Peyer's patch (tissue), 4 donors: Measurements from ENCODE around the gene TNS3. TPM values are rescaled to one million over a fixed set of nuclear protein-coding genes. Genes with fewer than 3 reads are reported as not detected.
A peak's percentile ranks its signal among the peaks of the same experiment; 100 is the strongest.

Experiments
- DNase-seq, 3 donors: peaks; one replicate each; pipeline ENCODE4 v3.0.0-alpha.2; 2017 to 2019
- H3K27ac ChIP-seq, 4 donors: fragments of 200-600 bp; sonication (generic); one replicate each; pipeline ENCODE4 v1.5.1; 2016 to 2019
- H3K27me3 ChIP-seq, 2 donors: fragments of 200-600 bp; sonication (generic); one replicate each; pipeline ENCODE4 v1.5.1; 2019
- H3K36me3 ChIP-seq, 3 donors: fragments of 200-600 bp; sonication (generic); one replicate each; pipeline ENCODE4 v1.5.1; 2016 to 2019
- H3K4me1 ChIP-seq, 4 donors: fragments of 200-600 bp; sonication (generic); one replicate each; pipeline ENCODE4 v1.5.1; 2016 to 2019
- H3K4me3 ChIP-seq, 4 donors: fragments of 200-600 bp; sonication (generic); 1 replicate in 3 of 4; 2 replicates in 1 of 4; pipeline ENCODE4 v1.5.1; 2016 to 2019; ENCODE audit warnings: mild to moderate bottlenecking in 1 of 4
- H3K9me3 ChIP-seq, 4 donors: fragments of 200-600 bp; sonication (generic); one replicate each; pipeline ENCODE4 v1.5.1; 2016 to 2019; ENCODE audit warnings: mild to moderate bottlenecking in 1 of 4
- CTCF ChIP-seq, 6 experiments: fragments of 450-650 bp in 4 of 6; fragments of 200-600 bp in 2 of 6; sonication (generic) in 1 of 6; IDR thresholded peaks; one replicate each; pipeline ENCODE4 v1.5.1; 2017 to 2019; ENCODE audit warnings: antibody characterized with exemption in 6 of 6, mild to moderate bottlenecking in 3 of 6, moderate library complexity in 1 of 6
- POLR2A ChIP-seq, 2 donors: fragments of 450-650 bp; IDR thresholded peaks; one replicate each; pipeline ENCODE4 v1.5.1; 2017; ENCODE audit warnings: antibody characterized with exemption in 2 of 2, mild to moderate bottlenecking in 2 of 2, moderate library complexity in 2 of 2
- total RNA-seq, 4 donors: library from RNA; depleted of rRNA; stranded (reverse); fragments of >200 nt; gene quantifications; one replicate each; pipeline ENCODE4 v1.1.0, GENCODE V29; 2016

The TNS3 gene
- total RNA-seq, 4 donors from 2014 or later, result 79.5 to 157 (median 112) TPM

- Histone ChIP-seq H3K4me3 (no peak overlapping the region), H3K27ac (no peak overlapping the region), H3K36me3 (peaks cover 0 to 25% (median 0%) of the 10 kb centered on the region in 3 donors), H3K27me3 (no peaks in the 10 kb centered on the region), H3K9me3 (no peaks in the 10 kb centered on the region), H3K4me1 (peaks cover 0 to 11% (median 0%) of the 10 kb centered on the region in 4 donors)
- TF ChIP-seq POLR2A (IDR thresholded peaks at IDR 0.05), result no peak
- TF ChIP-seq CTCF (IDR thresholded peaks at IDR 0.05), result no peak
- peak in 1 of 3 donors; percentile 6 for DNase-seq
These were observed 248.0 kb downstream of the TNS3 start for GRCh38 chr7:47333959-47334358.

- H3K4me1 ChIP-seq, result peaks cover 0 to 15% (median 0%) of the 10 kb centered on the region in 4 donors
- no peak overlapping the region for H3K4me3 ChIP-seq
- H3K9me3 ChIP-seq, result no peaks in the 10 kb centered on the region
- DNase-seq, result no peak
- TF ChIP-seq POLR2A (IDR thresholded peaks at IDR 0.05), result no peak
- no peak for TF ChIP-seq CTCF (IDR thresholded peaks at IDR 0.05)
- H3K27ac ChIP-seq, result no peak overlapping the region
- no peaks in the 10 kb centered on the region for H3K27me3 ChIP-seq
- H3K36me3 ChIP-seq, result peaks cover 0 to 25% (median 0%) of the 10 kb centered on the region in 3 donors
These were observed 248.4 kb downstream of the TNS3 start for GRCh38 chr7:47333554-47333887.

DNA sequence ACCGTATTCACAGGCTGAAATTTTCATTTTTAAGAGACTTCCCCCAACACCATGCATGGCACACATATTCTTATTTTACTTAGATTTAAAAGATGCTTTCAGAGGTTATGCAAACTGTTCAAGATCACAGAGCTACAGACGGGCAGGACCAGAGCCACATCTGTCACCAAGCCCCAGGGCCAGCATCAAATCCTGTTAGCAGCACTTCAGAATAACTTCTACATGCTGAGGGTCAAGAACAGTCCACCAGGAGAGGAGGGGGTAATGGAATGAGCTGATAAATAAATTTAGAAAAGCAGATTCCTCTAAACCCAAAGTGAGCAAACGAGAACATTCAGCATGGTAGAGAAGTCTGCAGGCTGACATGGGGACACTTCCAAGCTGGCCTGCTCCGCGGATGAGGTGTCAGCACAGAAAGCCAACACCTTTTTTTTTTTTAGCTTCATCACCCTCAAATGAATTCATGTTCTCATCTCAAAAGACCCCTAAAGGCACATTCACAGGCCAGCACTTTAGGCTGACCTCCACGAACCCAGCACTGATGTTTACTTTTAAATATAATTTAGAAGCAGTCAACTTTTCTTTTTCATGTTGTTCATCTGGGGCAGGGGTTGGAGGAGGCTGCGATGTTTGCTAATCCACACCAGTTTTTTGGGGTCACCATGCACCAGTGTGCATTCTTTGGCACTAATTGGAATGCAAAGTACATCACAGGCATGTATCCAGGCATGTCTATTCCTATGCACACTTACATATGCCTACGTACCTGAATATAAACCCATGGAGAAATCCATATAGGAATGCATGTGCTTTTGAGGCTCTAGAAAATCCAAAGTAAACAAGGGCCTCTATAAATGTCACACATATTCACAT is 249.0 kb downstream of the TNS3 start:
- peaks cover 0 to 21% (median 2%) of the 10 kb centered on the region in 4 donors for H3K4me1 ChIP-seq
- TF ChIP-seq POLR2A (IDR thresholded peaks at IDR 0.05) (no peak), CTCF (IDR thresholded peaks at IDR 0.05) (no peak)
- H3K27ac ChIP-seq, result no peak overlapping the region
- peaks cover 0 to 25% (median 0%) of the 10 kb centered on the region in 3 donors for H3K36me3 ChIP-seq
- DNase-seq, result peak in 1 of 3 donors; percentile 14
- H3K4me3 ChIP-seq, result no peak overlapping the region
- H3K27me3 ChIP-seq, result no peaks in the 10 kb centered on the region
- H3K9me3 ChIP-seq, result no peaks in the 10 kb centered on the region

DNA sequence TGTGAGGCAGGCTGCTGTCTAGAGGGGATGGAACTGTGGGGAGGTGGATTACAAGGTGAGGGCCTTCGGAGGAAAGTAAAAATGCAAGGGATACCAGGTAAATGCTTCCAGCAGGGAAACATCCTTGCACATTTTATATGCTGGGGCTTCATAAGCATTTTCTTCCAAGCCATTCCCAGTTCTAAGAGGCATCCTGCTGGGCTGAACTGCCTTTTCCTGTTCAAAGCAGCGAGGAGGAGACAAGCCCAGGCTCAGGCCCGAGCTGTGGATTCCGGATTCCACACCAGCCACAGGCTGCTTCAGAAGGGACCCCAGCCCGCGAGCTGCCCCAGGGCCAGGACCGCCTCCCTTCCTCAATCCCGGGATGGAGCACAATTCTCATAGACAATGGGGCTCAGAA is 249.7 kb downstream of the TNS3 start:
- Histone ChIP-seq H3K4me1 (peaks cover 0 to 28% (median 3%) of the 10 kb centered on the region in 4 donors), H3K27me3 (no peaks in the 10 kb centered on the region), H3K36me3 (peaks cover 0 to 25% (median 0%) of the 10 kb centered on the region in 3 donors), H3K4me3 (no peak overlapping the region), H3K9me3 (no peaks in the 10 kb centered on the region), H3K27ac (no peak overlapping the region)
- TF ChIP-seq POLR2A (IDR thresholded peaks at IDR 0.05), result no peak
- TF ChIP-seq CTCF (IDR thresholded peaks at IDR 0.05), result no peak
- DNase-seq, result no peak

GRCh38 chr7:47331179-47331565 is 250.7 kb downstream of the TNS3 start:
- no peak overlapping the region for H3K27ac ChIP-seq
- DNase-seq, result no peak
- TF ChIP-seq CTCF (IDR thresholded peaks at IDR 0.05) (no peak), POLR2A (IDR thresholded peaks at IDR 0.05) (no peak)
- H3K4me1 ChIP-seq, result peaks cover 0 to 33% (median 3%) of the 10 kb centered on the region in 4 donors
- H3K4me3 ChIP-seq, result no peak overlapping the region
- no peaks in the 10 kb centered on the region for H3K9me3 ChIP-seq
- H3K27me3 ChIP-seq, result no peaks in the 10 kb centered on the region
- peaks cover 0 to 25% (median 0%) of the 10 kb centered on the region in 3 donors for H3K36me3 ChIP-seq
